HEK293 (cell line): ENCODE measurements around the gene MRPL55.

ENCODE experiments used
- CTCF ChIA-PET: fragments of 350-600 bp; formaldehyde crosslinking; extraction: SDS; loops from one replicate; lab custom pipeline; 2021; ENCODE audit warnings: antibody characterized with exemption; lab: Yijun Ruan, JAX
- POLR2A ChIA-PET: fragments of 300-600 bp; formaldehyde crosslinking; extraction: SDS; loops from one replicate; lab custom pipeline; 2020; ENCODE audit warnings: antibody characterized with exemption, inconsistent platforms; lab: Yijun Ruan, JAX
- H3K27ac ChIP-seq: fragments of 200-500 bp; sonication (Bioruptor generic); 2 replicates; pipeline ENCODE4 v1.5.1; 2014; ENCODE audit warnings: low read depth, low read length, control low read depth, inconsistent platforms; ENCODE audit errors: extremely low read depth
- H3K36me3 ChIP-seq, 2 experiments: fragments of 200-500 bp in 1 of 2; sonication (Bioruptor generic) in 1 of 2; 1 replicate in 1 of 2; 2 replicates in 1 of 2; pipeline ENCODE4 v1.5.1; 2014 to 2017; ENCODE audit warnings: inconsistent platforms in 2 of 2, low read length in 2 of 2; ENCODE audit not compliant: control insufficient read depth in 2 of 2, insufficient read depth in 1 of 2
- H3K4me1 ChIP-seq: fragments of 200-500 bp; sonication (Bioruptor generic); 2 replicates; pipeline ENCODE4 v1.5.1; 2014; ENCODE audit warnings: mild to moderate bottlenecking, low read length, inconsistent platforms; ENCODE audit not compliant: control insufficient read depth, insufficient read depth
- H3K4me3 ChIP-seq: 2 replicates; pipeline ENCODE4 v1.5.1; 2011; ENCODE audit warnings: low read depth, mild to moderate bottlenecking, control low read depth, low read length, moderate library complexity
- H3K9me3 ChIP-seq: fragments of 200-500 bp; sonication (Bioruptor generic); 2 replicates; pipeline ENCODE4 v1.5.1; 2014; ENCODE audit warnings: low read depth, low read length, inconsistent platforms; ENCODE audit not compliant: control insufficient read depth, insufficient read depth
- EGR2 ChIP-seq: fragments of 450-650 bp; formaldehyde crosslinking; IDR thresholded peaks from 2 replicates; pipeline ENCODE4 v1.5.1; 2016; ENCODE audit warnings: low read depth, missing biosample characterization, missing genetic modification characterization
- GLIS2 ChIP-seq: fragments of 450-650 bp; formaldehyde crosslinking; IDR thresholded peaks from 2 replicates; pipeline ENCODE4 v1.5.1; 2016; ENCODE audit warnings: missing biosample characterization, missing genetic modification characterization
- HIC1 ChIP-seq: fragments of 450-650 bp; formaldehyde crosslinking; IDR thresholded peaks from 2 replicates; pipeline ENCODE4 v1.5.1; 2016; ENCODE audit warnings: missing biosample characterization, missing genetic modification characterization
- PATZ1 ChIP-seq: fragments of 450-650 bp; formaldehyde crosslinking; IDR thresholded peaks from 2 replicates; pipeline ENCODE4 v1.5.1; 2016; ENCODE audit warnings: missing biosample characterization, missing genetic modification characterization
- PRDM10 ChIP-seq: fragments of 450-650 bp; formaldehyde crosslinking; IDR thresholded peaks from 2 replicates; pipeline ENCODE4 v1.5.1; 2016; ENCODE audit warnings: missing biosample characterization, missing genetic modification characterization
- TRIM28 ChIP-seq: IDR thresholded peaks from 2 replicates; pipeline ENCODE4 v1.6.1; 2011; ENCODE audit warnings: low read length, control low read depth, borderline replicate concordance
- YY1 ChIP-seq: fragments of 450-650 bp; formaldehyde crosslinking; IDR thresholded peaks from 2 replicates; pipeline ENCODE4 v1.5.1; 2018; ENCODE audit warnings: missing biosample characterization, missing genetic modification characterization
- ZBTB10 ChIP-seq: fragments of 450-650 bp; formaldehyde crosslinking; IDR thresholded peaks from 2 replicates; pipeline ENCODE4 v1.5.1; 2016; ENCODE audit warnings: missing biosample characterization, missing genetic modification characterization
- ZBTB48 ChIP-seq: fragments of 450-650 bp; formaldehyde crosslinking; IDR thresholded peaks from 2 replicates; pipeline ENCODE4 v1.5.1; 2016; ENCODE audit warnings: missing biosample characterization, missing genetic modification characterization
- ZEB2 ChIP-seq: fragments of 450-650 bp; formaldehyde crosslinking; IDR thresholded peaks from 2 replicates; pipeline ENCODE4 v1.5.1; 2016; ENCODE audit warnings: missing biosample characterization, missing genetic modification characterization
- ZIC2 ChIP-seq: fragments of 450-650 bp; formaldehyde crosslinking; IDR thresholded peaks from 2 replicates; pipeline ENCODE4 v1.5.1; 2016; ENCODE audit warnings: missing biosample characterization, missing genetic modification characterization
- ZNF114 ChIP-seq: fragments of 450-650 bp; formaldehyde crosslinking; IDR thresholded peaks from 2 replicates; pipeline ENCODE4 v1.5.0; 2017; ENCODE audit warnings: missing biosample characterization, missing genetic modification characterization
- ZNF169 ChIP-seq: fragments of 450-650 bp; formaldehyde crosslinking; IDR thresholded peaks from 2 replicates; pipeline ENCODE4 v1.5.1; 2016; ENCODE audit warnings: missing biosample characterization, missing genetic modification characterization
- ZNF2 ChIP-seq: fragments of 450-650 bp; formaldehyde crosslinking; IDR thresholded peaks from 2 replicates; pipeline ENCODE4 v1.5.1; 2016; ENCODE audit warnings: missing biosample characterization, missing genetic modification characterization
- ZNF214 ChIP-seq: fragments of 450-650 bp; formaldehyde crosslinking; IDR thresholded peaks from 2 replicates; pipeline ENCODE4 v1.5.1; 2017; ENCODE audit warnings: missing biosample characterization, mild to moderate bottlenecking, missing genetic modification characterization, borderline replicate concordance
- ZNF23 ChIP-seq: fragments of 450-650 bp; formaldehyde crosslinking; IDR thresholded peaks from 2 replicates; pipeline ENCODE4 v1.5.1; 2016; ENCODE audit warnings: missing biosample characterization, missing genetic modification characterization, borderline replicate concordance
- ZNF302 ChIP-seq: fragments of 450-650 bp; formaldehyde crosslinking; IDR thresholded peaks from 2 replicates; pipeline ENCODE4 v1.5.1; 2016; ENCODE audit warnings: missing biosample characterization, missing genetic modification characterization, low read depth
- ZNF404 ChIP-seq: fragments of 450-650 bp; formaldehyde crosslinking; IDR thresholded peaks from 2 replicates; pipeline ENCODE4 v1.5.1; 2017; ENCODE audit warnings: missing biosample characterization, missing genetic modification characterization
- ZNF473 ChIP-seq: fragments of 450-650 bp; formaldehyde crosslinking; IDR thresholded peaks from 2 replicates; pipeline ENCODE4 v1.5.1; 2017; ENCODE audit warnings: missing biosample characterization, missing genetic modification characterization
- ZNF558 ChIP-seq: fragments of 450-650 bp; formaldehyde crosslinking; IDR thresholded peaks from 2 replicates; pipeline ENCODE4 v1.5.1; 2016; ENCODE audit warnings: missing biosample characterization, missing genetic modification characterization
- ZNF571 ChIP-seq: fragments of 450-650 bp; formaldehyde crosslinking; IDR thresholded peaks from 2 replicates; pipeline ENCODE4 v1.5.0; 2017; ENCODE audit warnings: missing biosample characterization, missing genetic modification characterization
- ZNF600 ChIP-seq: fragments of 450-650 bp; formaldehyde crosslinking; IDR thresholded peaks from 2 replicates; pipeline ENCODE4 v1.5.1; 2016; ENCODE audit warnings: missing biosample characterization, missing genetic modification characterization
- ZNF629 ChIP-seq: fragments of 450-650 bp; formaldehyde crosslinking; IDR thresholded peaks from 2 replicates; pipeline ENCODE4 v1.5.1; 2017; ENCODE audit warnings: missing biosample characterization, missing genetic modification characterization
- ZNF664 ChIP-seq: fragments of 450-650 bp; formaldehyde crosslinking; IDR thresholded peaks from 2 replicates; pipeline ENCODE4 v1.5.1; 2016; ENCODE audit warnings: missing biosample characterization, missing genetic modification characterization
- ZNF692 ChIP-seq: fragments of 450-650 bp; formaldehyde crosslinking; IDR thresholded peaks from 2 replicates; pipeline ENCODE4 v1.5.1; 2016; ENCODE audit warnings: missing biosample characterization, missing genetic modification characterization
- ZNF707 ChIP-seq: fragments of 450-650 bp; formaldehyde crosslinking; IDR thresholded peaks from 2 replicates; pipeline ENCODE4 v1.5.1; 2016; ENCODE audit warnings: missing biosample characterization, missing genetic modification characterization
- ZNF837 ChIP-seq: fragments of 450-650 bp; formaldehyde crosslinking; IDR thresholded peaks from 2 replicates; pipeline ENCODE4 v1.5.1; 2016; ENCODE audit warnings: missing biosample characterization, missing genetic modification characterization

Gene MRPL55

GRCh38 chr1:228087771-228088251 is 21.3 kb downstream of the MRPL55 start:
- peak overlapping the region; percentile 7; the same call in 1 of the 2 replicates for H3K27ac ChIP-seq
- CTCF ChIA-PET = interaction anchor here (0.6 to 1.8 kb wide), 5 partner anchors 9 to 956 kb away, joined by 3 to 7 read pairs (median 3); no protein-coding TSS in a partner anchor
- peaks cover 42% of the 10 kb centered on the region for H3K4me1 ChIP-seq
- POLR2A ChIA-PET = interaction anchor here (1.3 to 1.5 kb wide), 2 partner anchors 11 to 14 kb away, joined by 4 to 5 read pairs; no protein-coding TSS in a partner anchor
- H3K36me3 ChIP-seq = peaks cover 3 to 78% of the 10 kb centered on the region in 2 experiments; a peak in 2 of 3 replicates
- no peak overlapping the region for H3K4me3 ChIP-seq
- no peaks in the 10 kb centered on the region for H3K9me3 ChIP-seq
- TF ChIP-seq ZEB2 (tag by site-specific recombination) = peak; percentile 51; the same call in 1 of the 2 replicates
- TF ChIP-seq TRIM28 = no peak
- TF ChIP-seq ZNF600 (tag by site-specific recombination) = peak; percentile 82
- no peak for TF ChIP-seq ZNF302 (tag by site-specific recombination)
- no peak for TF ChIP-seq ZNF404 (tag by site-specific recombination)
- TF ChIP-seq PRDM10 (tag by site-specific recombination) = 0 out of 2 replicates have a peak, but pooled peaks have one; percentile 24
- peak; percentile 66; the same call in 1 of the 2 replicates for TF ChIP-seq HIC1 (tag by site-specific recombination)
- TF ChIP-seq ZNF664 (tag by site-specific recombination) = no peak
- 0 out of 2 replicates have a peak, but pooled peaks have one; percentile 35 for TF ChIP-seq PATZ1
- peak; percentile 58 for TF ChIP-seq GLIS2 (tag by site-specific recombination)
- TF ChIP-seq ZBTB10 = peak; percentile 9; the same call in 1 of the 2 replicates
- TF ChIP-seq ZNF169 (tag by site-specific recombination) = no peak
- peak; percentile 50 for TF ChIP-seq ZNF629 (tag by site-specific recombination)
- no peak for TF ChIP-seq YY1 (tag by site-specific recombination)
- TF ChIP-seq ZNF692 (tag by site-specific recombination) = peak; percentile 37; the same call in 1 of the 2 replicates
- TF ChIP-seq ZNF707 (tag by site-specific recombination) = no peak
- TF ChIP-seq ZNF23 (tag by site-specific recombination) = no peak
- no peak for TF ChIP-seq ZNF214
- TF ChIP-seq ZNF571 (tag by site-specific recombination) = no peak
- peak; percentile 75 for TF ChIP-seq EGR2 (tag by site-specific recombination)
- TF ChIP-seq ZNF2 (tag by site-specific recombination) = 0 out of 2 replicates have a peak, but pooled peaks have one; percentile 20
- no peak for TF ChIP-seq ZBTB48 (tag by site-specific recombination)
- TF ChIP-seq ZNF558 (tag by site-specific recombination) = no peak
- TF ChIP-seq ZNF114 = no peak
- TF ChIP-seq ZNF473 (tag by site-specific recombination) = no peak
- TF ChIP-seq ZIC2 (tag by site-specific recombination) = peak; percentile 32; the same call in 1 of the 2 replicates
- no peak for TF ChIP-seq ZNF837 (tag by site-specific recombination)
